Cerebellar cortex (tissue), 1 donor: Measurements from ENCODE around the gene TEK.
"Not testable (repeated sequence)": the region's sequence is repeated elsewhere in the genome, so short reads cannot be mapped to it uniquely, and the experiment has no call there.

Source experiments
- DNase-seq: peaks from one replicate; pipeline ENCODE4 v3.0.0-alpha.2; 2015; ENCODE audit warnings: low spot score

Gene TEK

GRCh38 chr9:27108981-27109541 lies at the start of gene TEK:
Gene TEK, plus strand, starts transcription at chr9:27109225. Its CDS starts 366 bp downstream, at chr9:27109591.
- peak; percentile 25 for DNase-seq

DNA sequence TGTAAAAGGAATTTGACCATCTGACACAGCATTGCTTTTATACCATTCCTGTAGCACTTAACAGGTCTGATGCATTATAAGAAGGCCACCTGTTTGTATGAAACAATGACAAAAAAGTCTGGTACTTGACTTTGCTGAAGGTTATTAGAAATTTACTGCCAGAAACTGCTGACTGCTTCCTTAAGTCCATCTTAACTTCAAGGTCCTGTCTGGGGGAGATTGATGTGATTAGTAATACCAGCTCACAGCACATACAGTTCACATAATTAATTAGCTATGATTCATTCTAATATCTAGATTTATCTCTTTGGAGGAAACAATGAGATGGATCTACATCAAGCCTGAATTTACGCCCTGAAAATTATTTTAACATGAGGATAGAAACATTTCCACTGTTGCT lies 49.6 kb upstream of the TEK start:
- DNase-seq, result no peak

- DNase-seq, result no peak
These were observed 49.1 kb upstream of the TEK start for GRCh38 chr9:27059907-27060306.

DNA sequence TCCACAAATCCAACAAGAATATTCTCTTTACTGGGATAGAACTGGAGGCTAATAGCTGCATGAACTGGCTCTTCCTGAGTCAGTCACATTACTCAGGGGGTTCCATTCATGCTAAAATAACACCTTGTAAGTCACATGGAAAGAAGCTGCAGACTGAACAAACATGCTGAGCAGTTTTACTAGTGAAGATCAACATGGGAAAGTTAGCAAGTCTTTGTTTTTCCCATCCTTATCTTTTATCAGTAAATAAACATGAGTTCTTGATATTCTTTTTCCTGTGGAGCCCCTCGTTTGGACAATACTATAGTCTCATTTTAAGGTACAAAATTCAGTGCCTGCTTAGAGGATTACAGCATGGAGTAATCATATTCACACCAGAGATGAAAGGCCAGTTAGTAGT lies 43.7 kb upstream of the TEK start:
- DNase-seq, result no peak

DNA sequence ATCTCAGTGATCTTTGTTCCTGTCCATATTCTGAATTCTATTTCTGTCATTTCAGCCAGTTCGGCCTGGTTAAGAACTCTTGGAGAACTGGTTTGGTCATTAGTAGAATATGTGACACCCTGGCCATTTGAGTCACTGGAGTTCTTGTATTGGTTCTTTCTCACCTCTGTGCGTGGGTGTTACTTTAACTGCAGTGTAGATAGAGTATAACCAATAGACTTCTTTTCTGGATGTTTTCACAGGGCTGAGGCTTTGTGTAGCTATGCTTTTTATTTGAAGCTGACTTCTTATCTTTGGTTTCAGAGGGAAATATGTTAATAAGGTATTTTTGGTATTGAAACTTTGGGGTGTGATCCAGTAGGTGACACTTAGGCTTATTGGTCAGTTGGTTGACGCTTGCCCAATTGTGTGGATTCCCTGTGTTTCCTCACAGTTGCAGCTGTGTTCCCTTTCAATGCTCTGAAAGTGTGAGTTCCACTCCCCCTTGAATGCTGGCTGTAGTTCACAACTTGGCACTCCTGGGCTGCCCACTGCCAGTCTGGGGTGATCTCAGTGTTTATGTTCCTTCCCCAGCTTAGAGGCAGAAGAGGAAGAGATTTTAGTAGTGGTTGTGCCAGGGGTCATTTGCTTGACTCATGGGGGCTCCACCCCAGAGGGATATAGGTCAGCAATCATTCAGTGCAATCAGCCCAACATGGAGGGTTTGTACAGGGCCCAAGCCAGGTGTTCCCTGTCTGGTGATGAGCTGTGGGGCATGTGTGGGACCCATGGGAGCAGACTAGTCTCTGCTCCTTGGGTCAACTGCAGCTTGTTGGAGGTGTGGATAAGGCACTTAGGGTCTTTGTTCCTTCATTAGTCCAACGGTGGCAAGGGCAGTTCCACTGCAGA lies 34.9 kb upstream of the TEK start:
- no peak for DNase-seq

- no peak for DNase-seq
These were observed 30.3 kb upstream of the TEK start for GRCh38 chr9:27078685-27079084.

DNA sequence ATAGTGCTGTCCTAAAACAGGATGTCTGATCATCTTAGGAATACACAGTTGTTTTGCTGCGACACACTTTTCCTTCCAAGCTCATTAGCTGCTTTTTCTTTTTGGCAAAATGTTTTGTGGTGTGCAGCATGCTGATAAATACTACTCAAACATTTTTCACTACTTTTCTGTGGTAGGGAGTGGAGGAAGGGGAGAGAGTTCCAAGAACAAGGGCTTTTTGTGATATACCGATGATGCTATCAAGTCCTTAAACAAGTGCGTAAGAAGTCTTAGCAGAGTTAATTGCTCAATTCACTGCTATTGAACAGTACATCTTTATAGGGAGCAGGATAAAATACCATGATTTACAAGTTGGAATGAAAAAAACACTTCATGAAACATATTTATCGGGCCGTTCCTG lies 23.6 kb upstream of the TEK start:
- no peak for DNase-seq

- no peak for DNase-seq
These were observed 22.0 kb upstream of the TEK start for GRCh38 chr9:27086818-27087680.

GRCh38 chr9:27088981-27089380 lies 20.0 kb upstream of the TEK start:
- no peak for DNase-seq

GRCh38 chr9:27089706-27090105 lies 19.3 kb upstream of the TEK start:
- no peak for DNase-seq

GRCh38 chr9:27090231-27090630 lies 18.8 kb upstream of the TEK start:
- DNase-seq, result no peak

GRCh38 chr9:27090711-27091110 lies 18.3 kb upstream of the TEK start:
- no peak for DNase-seq

- not testable (repeated sequence) for DNase-seq
These were observed 16.5 kb upstream of the TEK start for GRCh38 chr9:27092496-27092895.

DNA sequence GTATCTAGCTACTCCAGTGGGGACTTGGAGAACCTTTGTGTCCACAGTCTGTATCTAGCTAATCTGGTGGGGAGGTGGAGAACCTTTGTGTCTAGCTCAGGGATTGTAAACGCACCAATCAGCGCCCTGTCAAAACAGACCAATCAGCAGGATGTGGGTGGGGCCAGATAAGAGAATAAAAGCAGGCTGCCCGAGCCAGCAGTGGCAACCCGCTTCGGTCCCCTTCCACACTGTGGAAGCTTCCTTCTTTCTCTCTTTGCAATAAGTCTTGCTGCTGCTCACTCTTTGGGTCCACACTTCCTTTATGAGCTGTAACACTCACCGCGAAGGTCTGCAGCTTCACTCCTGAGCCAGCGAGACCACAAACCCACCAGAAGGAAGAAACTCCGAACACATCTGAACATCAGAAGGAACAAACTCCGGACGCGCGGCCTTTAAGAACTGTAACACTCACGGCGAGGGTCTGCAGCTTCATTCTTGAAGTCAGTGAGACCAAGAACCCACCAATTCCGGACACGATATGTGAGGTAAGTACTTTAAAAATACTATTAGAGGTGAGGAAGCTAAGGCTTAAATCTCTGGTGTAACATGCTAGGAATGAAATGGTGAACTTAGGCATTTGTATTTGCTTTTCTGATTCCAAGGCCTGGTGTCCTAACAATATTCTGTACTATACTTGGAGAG lies 15.5 kb upstream of the TEK start:
- DNase-seq, result not testable (repeated sequence)

DNA sequence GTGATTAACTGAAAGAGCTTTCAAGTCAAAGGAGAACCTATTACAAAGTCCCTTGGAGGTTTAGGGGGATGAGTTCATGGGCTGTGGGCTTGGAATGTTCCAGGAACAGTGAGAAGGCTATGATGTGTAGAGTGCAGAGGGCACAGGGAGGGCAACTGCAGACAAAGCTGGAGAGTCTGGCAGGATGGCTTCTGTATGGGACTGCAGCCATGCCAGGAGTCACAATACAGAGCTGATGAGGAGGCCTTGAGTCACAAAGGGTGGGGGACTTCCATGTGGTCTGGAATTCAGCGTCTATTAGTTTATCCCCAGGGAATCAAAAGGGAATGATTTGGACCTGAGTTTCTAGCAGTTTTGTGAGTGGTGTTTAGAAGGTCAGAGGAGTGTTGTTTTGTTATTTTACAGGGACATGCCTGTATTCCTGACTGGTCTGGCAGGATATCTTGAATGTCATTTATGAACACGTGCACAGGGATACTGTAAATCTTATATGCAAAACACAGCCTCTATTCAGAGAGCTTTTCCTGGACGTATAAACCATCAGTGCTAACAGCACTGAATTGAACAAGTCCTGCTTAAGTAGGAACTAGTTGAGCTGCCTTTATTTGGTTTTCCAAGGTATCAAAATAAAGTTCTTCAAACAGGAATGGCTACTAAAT lies 14.3 kb upstream of the TEK start:
- no peak for DNase-seq

DNA sequence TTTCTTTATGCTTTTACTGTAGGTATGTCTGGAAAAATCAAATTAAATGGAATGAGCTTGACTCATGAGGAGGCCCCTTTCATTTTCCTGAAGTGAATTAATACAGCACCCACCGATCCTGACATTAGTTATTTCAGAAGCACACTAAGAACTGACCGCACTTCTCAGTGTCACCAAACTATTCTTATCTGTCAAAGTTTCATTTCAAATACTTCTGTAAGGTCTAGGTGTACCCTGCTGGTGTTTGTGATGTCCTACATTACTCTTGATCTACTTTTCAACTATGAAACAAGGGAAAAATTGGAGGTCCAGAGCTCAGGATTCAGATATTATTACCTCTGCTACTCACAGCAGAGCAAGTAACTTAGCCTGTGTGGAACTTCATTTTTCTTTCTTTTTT lies 1.8 kb upstream of the TEK start:
- no peak for DNase-seq

- DNase-seq, result no peak
These were observed 596 bp downstream of the TEK start for GRCh38 chr9:27109621-27110020.

DNA sequence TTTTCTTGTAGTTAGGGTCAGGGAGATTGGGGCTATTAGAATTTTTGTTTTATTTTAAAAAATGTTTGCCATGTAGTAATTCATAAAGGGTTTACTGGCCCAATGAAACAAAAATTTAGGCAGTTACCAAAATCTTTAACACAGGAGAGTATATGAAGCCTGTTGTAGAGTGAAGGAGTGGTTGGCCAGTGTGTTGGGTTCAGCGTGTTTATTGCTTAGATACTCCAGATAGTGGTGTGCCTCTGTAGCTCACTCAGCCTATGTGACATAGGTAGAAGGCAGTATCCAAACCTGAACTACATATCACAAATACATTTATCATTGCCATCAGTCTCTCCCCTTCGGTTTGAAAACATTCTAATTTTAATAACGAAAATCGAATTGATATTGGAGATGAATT lies 1.2 kb downstream of the TEK start:
- peak; percentile 16 for DNase-seq

GRCh38 chr9:27112235-27112634 lies 3.2 kb downstream of the TEK start:
- no peak for DNase-seq

DNA sequence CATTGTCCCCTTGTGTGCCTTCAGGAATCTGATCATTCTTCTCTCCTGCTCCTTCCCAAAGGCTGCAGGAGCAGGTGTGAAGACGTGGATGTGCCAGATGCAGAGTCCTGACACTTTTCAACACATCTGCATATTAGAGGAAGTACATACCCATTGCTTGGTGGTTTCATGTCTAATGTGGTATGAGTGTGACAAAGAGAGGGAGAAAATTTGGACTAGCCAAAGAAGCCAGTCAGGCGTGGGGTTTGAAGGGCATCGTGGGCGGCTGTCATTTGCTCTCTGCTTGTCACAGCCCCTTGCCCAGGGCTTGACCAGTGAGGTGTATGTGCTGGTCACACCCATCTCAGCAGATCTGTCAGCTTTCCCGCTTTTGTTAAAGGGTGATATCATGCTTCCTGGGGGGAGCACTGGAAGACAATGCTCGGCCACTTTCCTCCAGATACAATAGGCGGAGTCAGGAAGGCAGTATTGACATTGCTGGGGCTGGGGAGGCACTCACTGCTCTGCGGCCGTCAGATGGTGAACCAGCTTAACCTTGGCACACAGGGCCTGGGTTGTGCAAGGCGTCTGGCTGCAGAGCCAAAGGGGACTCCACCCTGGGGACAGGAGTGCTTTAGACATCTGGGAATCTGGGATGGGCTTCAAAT lies 8.6 kb downstream of the TEK start:
- no peak for DNase-seq

DNA sequence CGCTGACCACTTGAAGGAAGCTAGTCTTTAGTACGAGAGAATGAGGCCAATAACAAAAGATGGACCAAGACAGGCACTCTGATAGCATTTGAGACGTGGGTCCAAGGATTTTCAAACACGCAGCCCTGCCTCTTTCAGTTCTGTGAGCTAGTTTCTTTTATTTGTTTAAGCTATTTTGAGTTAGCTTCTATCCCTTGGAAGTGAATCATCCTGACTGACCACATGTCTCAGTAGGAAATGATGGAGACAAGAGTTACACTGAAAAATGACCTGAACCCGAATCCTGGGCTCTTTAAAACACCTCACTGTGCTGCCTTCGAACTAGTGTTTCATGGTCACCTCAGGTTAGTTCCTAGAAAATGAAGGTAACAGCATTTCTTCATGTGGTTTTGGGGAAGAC lies 9.9 kb downstream of the TEK start:
- DNase-seq, result no peak
